ENCODE measurements around the gene TOR1AIP1. TPM values are rescaled to one million over a fixed set of nuclear protein-coding genes. Genes with fewer than 3 reads are reported as not detected.
A peak's percentile ranks its signal among the peaks of the same experiment; 100 is the strongest.

The TOR1AIP1 gene
- total RNA-seq, 1 experiment from 2014 or later = 63.1 TPM

- DNase-seq (ENCODE audit: low read depth, low spot score) = no peak
- in situ Hi-C loops (cut with HindIII; ENCODE audit: low pct_unique_long_range_greater_than_20kb, low sequenced_read_pairs) = no loop called here
Observed at GRCh38 chr1:179876300-179876715, 5.8 kb upstream of the TOR1AIP1 start.

DNA sequence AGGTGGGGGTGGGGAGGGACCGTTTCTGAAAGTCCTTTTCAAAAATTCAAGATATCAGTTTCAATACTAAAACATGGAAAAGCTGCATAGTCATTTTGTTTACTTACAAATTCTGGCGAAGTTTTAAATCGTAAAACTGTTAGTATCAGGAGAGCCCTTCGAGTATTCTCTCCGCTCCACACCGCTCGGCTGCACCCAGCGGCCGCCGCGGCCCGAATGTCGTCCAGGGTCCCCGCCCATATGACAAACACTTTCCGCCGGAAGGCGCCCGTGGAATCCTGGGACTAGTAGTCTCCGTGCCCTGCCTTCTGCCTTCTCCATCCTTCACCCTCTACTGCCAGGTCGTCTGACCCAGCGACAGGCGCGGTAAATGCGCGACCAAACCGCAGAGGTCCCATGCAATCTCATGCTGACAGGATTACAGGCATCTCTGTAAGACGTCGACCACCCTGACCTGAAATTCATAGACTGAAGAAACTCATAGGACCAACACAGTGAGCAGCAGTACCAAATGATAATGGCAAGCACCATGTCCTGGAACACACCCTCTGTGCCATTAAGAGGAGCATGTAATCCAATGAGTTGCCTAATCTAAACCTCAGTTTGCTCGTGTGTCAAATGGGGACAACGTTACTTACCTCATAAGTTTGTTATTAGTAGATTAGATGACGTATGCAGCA, 4.4 kb upstream of the TOR1AIP1 start, which contains the start of gene TOR1AIP2:
TOR1AIP2 (minus strand) TSS at position 218 of the 680 bp plus-strand sequence. CDS start 25,138 bp downstream, outside the sequence.
- in situ Hi-C loops (cut with HindIII; ENCODE audit: low pct_unique_long_range_greater_than_20kb, low sequenced_read_pairs) = no loop called here

DNA sequence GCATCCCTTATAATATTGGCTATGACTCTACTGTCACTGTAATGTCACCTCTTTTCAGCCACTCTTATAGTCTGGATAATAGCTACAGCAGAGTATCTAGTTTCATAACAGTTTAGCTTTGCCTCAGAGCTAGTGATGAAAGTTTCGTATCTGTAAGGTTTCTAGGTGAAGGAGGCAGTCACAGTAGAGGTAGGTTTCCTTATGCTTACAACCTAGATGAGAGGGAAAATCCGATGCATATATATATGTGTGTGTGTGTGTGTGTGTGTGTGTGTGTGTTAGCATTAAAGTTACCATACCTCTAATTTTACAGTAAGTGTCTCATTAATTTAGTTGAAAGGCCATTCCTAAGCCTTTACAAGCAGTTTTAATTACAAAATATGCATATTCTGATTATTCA, 2.3 kb upstream of the TOR1AIP1 start:
- DNase-seq (ENCODE audit: low read depth, low spot score) = no peak
- in situ Hi-C loops (cut with HindIII; ENCODE audit: low pct_unique_long_range_greater_than_20kb, low sequenced_read_pairs) = no loop called here

More for the DNA sequence above, 4.4 kb upstream of the TOR1AIP1 start, which contains the start of gene TOR1AIP2:
- peak; percentile 89 for DNase-seq (ENCODE audit: low read depth, low spot score)

DNA sequence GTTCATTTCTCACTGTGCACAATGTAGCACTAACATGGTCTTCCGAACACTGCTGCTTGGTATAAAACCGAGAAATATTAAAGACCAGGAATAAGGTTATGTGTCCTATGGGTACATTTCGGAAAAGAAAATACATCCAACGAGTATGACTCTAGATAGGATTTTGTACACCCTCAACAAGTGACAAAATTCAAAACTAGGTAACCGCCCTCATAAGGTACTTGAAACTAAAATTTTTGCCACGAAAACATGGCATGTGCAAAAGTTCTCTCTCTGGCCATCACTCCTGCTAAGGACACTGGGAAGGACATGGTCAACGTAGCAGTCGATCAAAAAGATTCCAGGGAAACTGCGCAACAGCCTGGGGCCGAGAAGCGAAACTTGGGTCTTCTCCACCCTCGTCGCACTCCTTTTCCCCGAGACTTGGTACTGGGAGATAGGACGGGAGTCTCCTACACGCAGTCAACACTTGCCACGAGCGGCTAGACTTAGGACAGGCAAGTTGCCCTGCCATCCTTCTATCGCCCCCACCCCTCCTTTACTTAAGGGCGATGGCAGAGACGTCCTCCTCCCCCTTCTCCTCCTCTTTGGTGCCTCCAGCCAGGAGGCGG, 338 bp upstream of the TOR1AIP1 start:
- DNase-seq (ENCODE audit: low read depth, low spot score) = peak; percentile 92
- in situ Hi-C loops (cut with HindIII; ENCODE audit: low pct_unique_long_range_greater_than_20kb, low sequenced_read_pairs) = no loop called here

- no peak for DNase-seq (ENCODE audit: low read depth, low spot score)
- in situ Hi-C loops (cut with HindIII; ENCODE audit: low pct_unique_long_range_greater_than_20kb, low sequenced_read_pairs) = no loop called here
Observed at GRCh38 chr1:179883040-179883744, 1.1 kb downstream of the TOR1AIP1 start.

GRCh38 chr1:179883745-179884138, 1.7 kb downstream of the TOR1AIP1 start:
- DNase-seq (ENCODE audit: low read depth, low spot score) = no peak
- in situ Hi-C loops (cut with HindIII; ENCODE audit: low pct_unique_long_range_greater_than_20kb, low sequenced_read_pairs) = no loop called here

- no peak for DNase-seq (ENCODE audit: low read depth, low spot score)
- in situ Hi-C loops (cut with HindIII; ENCODE audit: low pct_unique_long_range_greater_than_20kb, low sequenced_read_pairs) = no loop called here
Observed at GRCh38 chr1:179888071-179888470, 6.0 kb downstream of the TOR1AIP1 start.

DNA sequence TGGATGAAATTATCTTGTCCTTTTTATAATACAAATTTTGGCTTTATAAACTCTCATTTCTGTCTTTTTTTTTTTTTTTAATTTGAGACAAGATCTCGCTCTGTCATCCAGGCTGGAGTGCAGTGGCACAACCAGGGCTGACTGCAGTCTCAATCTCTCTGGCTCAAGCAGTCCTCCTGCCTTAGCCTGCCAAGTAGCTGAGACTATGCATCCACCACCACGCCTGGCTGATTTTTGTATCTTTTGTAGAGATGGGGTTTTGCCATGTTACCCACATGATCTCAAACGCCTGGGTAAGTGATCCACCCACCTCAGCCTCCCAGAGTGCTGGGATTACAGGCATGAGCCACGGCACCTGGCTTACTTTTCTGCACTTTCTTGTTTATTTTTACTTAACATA, 7.5 kb downstream of the TOR1AIP1 start:
- no peak for DNase-seq (ENCODE audit: low read depth, low spot score)
- in situ Hi-C loops (cut with HindIII; ENCODE audit: low pct_unique_long_range_greater_than_20kb, low sequenced_read_pairs) = no loop called here

- no peak for DNase-seq (ENCODE audit: low read depth, low spot score)
- in situ Hi-C loops (cut with HindIII; ENCODE audit: low pct_unique_long_range_greater_than_20kb, low sequenced_read_pairs) = no loop called here
Observed at GRCh38 chr1:179910934-179911333, 28.8 kb downstream of the TOR1AIP1 start.

GRCh38 chr1:179911812-179912211, 29.7 kb downstream of the TOR1AIP1 start:
- no peak for DNase-seq (ENCODE audit: low read depth, low spot score)
- in situ Hi-C loops (cut with HindIII; ENCODE audit: low pct_unique_long_range_greater_than_20kb, low sequenced_read_pairs) = no loop called here

DNA sequence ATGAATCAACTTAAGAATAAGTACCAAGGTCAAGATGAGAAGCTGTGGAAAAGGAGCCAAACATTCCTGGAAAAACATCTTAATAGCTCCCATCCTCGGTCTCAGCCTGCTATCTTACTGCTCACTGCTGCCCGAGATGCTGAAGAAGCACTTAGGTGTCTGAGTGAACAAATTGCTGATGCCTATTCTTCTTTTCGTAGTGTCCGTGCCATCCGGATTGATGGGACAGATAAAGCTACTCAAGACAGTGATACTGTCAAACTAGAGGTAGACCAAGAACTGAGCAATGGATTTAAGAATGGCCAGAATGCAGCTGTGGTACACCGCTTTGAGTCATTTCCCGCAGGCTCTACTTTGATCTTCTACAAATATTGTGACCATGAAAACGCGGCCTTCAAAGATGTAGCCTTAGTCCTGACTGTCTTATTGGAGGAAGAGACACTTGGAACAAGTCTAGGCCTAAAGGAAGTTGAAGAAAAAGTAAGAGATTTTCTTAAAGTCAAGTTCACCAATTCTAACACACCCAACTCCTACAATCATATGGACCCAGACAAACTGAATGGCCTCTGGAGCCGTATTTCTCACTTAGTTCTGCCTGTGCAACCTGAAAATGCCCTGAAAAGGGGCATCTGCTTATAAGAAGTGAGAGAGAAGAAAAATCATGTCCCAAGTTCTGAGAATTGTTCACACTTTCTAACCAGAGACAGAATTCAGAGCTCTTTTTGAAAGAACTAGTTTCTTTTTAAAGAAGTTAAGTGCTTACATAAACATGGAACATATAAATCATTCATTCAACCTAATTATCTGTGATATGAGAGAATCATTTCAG, 35.7 kb downstream of the TOR1AIP1 start:
- in situ Hi-C loops (cut with HindIII; ENCODE audit: low pct_unique_long_range_greater_than_20kb, low sequenced_read_pairs) = no loop called here
- DNase-seq (ENCODE audit: low read depth, low spot score) = peak; percentile 58

DNA sequence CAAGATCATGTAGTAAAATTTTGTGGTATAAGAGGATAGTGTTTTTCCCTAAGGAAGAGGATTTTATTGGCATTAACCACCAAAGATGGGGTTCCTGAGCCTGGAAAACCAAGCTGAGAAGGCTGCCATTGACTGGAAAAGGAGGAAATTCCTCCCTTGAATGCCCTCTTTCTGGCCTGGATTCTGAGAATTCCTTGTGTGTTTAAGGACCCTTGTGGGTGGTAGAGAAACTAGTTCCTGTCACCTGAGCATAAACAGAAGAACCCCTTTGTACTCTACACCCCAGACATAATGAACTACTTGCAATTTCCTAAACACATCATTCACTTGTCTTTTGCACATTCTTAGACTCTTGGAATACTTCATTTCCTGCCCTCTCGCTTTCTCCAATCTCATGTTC, 39.4 kb downstream of the TOR1AIP1 start:
- peak; percentile 99 for DNase-seq (ENCODE audit: low read depth, low spot score)

GRCh38 chr1:179921981-179922872, 40.1 kb downstream of the TOR1AIP1 start:
- peak; percentile 84 for DNase-seq (ENCODE audit: low read depth, low spot score)
- in situ Hi-C loops (cut with HindIII; ENCODE audit: low pct_unique_long_range_greater_than_20kb, low sequenced_read_pairs) = no loop called here

More for the DNA sequence above, 39.4 kb downstream of the TOR1AIP1 start:
- in situ Hi-C loops (cut with HindIII; ENCODE audit: low pct_unique_long_range_greater_than_20kb, low sequenced_read_pairs) = no loop called here

DNA sequence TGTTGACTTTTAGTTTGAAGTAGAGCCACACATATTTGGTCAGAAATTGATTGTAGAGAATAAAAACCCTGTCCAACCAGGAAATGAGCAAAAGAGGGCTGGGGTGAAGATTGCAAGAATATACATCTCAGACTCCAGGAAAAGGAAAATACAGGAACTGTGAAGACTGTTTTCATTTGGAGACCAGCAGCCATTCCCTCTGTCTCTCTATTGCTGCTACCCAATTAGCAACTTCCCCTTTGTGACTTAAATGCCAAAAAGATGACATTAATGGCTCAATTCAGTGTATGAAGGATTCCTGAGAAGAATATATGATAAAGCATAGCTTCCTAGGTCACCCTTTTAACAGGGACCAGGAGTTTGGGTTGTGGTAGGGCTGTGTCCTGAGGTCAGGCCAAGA, 40.9 kb downstream of the TOR1AIP1 start:
- in situ Hi-C loops (cut with HindIII; ENCODE audit: low pct_unique_long_range_greater_than_20kb, low sequenced_read_pairs) = no loop called here
- DNase-seq (ENCODE audit: low read depth, low spot score) = no peak

DNA sequence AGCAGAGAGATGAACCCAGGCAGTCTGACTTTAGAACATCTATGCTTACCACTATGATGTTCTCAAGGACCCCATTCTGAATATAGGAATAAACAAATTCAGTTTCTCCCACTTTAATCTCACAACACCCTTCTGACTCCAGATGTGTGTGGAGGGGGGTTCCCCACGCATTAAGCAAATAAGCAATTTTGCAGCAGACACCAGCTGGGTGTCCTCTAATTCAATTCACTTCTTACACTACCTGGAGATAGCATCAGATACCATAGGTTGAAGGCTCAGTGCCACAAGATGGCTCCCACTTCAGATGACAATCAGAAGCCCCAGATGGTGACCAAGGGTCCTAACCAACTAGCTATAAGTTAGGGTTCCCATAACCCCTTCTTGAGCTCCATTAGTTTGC, 42.2 kb downstream of the TOR1AIP1 start:
- in situ Hi-C loops (cut with HindIII; ENCODE audit: low pct_unique_long_range_greater_than_20kb, low sequenced_read_pairs) = no loop called here
- no peak for DNase-seq (ENCODE audit: low read depth, low spot score)

- no peak for DNase-seq (ENCODE audit: low read depth, low spot score)
- in situ Hi-C loops (cut with HindIII; ENCODE audit: low pct_unique_long_range_greater_than_20kb, low sequenced_read_pairs) = no loop called here
Observed at GRCh38 chr1:179925302-179925701, 43.2 kb downstream of the TOR1AIP1 start.
